Measurements from ENCODE around the gene IL6ST.

IL6ST gene

DNA sequence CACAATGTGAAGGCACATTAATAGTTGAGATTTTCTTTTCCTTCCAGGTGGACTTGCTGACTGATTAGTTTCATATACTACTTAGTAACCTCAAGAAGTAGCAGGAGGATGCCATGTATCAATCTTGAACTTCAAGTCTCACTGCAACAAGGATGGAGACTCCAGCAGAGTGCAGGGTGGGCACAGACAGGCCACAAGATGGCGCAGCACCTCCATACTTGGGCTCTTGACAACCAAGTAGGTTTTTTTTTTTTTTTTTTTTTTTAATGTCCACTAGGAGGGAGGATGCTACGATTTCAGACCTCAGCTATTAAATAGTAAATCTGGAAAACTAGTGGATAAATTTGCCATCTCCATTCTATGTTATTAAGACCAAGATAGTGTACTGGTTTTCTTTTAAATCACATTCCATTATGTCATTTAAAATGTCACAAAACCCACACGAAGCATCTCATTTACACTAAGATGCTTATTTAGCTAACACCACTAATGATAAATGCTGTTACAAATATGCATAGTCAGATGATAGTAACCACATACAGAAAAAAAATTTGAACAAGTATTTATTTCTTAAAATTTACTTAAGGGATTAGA, 58.6 kb downstream of the IL6ST start:
- no peak overlapping the region for H3K4me3 ChIP-seq (ENCODE audit: low read depth, low read length)

GRCh38 chr5:55935371-55935770, 59.4 kb downstream of the IL6ST start:
- H3K4me3 ChIP-seq (ENCODE audit: low read depth, low read length): no peak overlapping the region
- no peak for TF ChIP-seq CTCF (IDR thresholded peaks at IDR 0.05; ENCODE audit: low read depth, low read length)

More for the DNA sequence above, 58.6 kb downstream of the IL6ST start:
- TF ChIP-seq CTCF (IDR thresholded peaks at IDR 0.05; ENCODE audit: low read depth, low read length): peak; percentile 93

GRCh38 chr5:55934720-55935119, 60.0 kb downstream of the IL6ST start:
- no peak overlapping the region for H3K4me3 ChIP-seq (ENCODE audit: low read depth, low read length)
- no peak for TF ChIP-seq CTCF (IDR thresholded peaks at IDR 0.05; ENCODE audit: low read depth, low read length)

- TF ChIP-seq CTCF (IDR thresholded peaks at IDR 0.05; ENCODE audit: low read depth, low read length): no peak
- H3K4me3 ChIP-seq (ENCODE audit: low read depth, low read length): no peak overlapping the region
Measured at GRCh38 chr5:55934115-55934613, 60.6 kb downstream of the IL6ST start.

GRCh38 chr5:55933377-55934114, 61.2 kb downstream of the IL6ST start:
- H3K4me3 ChIP-seq (ENCODE audit: low read depth, low read length): no peak overlapping the region
- TF ChIP-seq CTCF (IDR thresholded peaks at IDR 0.05; ENCODE audit: low read depth, low read length): no peak

GRCh38 chr5:55932700-55933099, 62.1 kb downstream of the IL6ST start:
- no peak for TF ChIP-seq CTCF (IDR thresholded peaks at IDR 0.05; ENCODE audit: low read depth, low read length)
- H3K4me3 ChIP-seq (ENCODE audit: low read depth, low read length): no peak overlapping the region
